Activated naive CD4-positive, alpha-beta T cell treated with anti-CD3 and anti-CD28 coated beads, Interleukin-2, amount 50 U/mL, for 24 hours (primary cell): ENCODE measurements around the gene DPEP3.
"Not testable (repeated sequence)": the region's sequence is repeated elsewhere in the genome, so short reads cannot be mapped to it uniquely, and the experiment has no call there.

Source experiments
- H3K27ac Mint-ChIP-seq: one replicate; pipeline ENCODE4 v1.8.0; 2021; ENCODE audit warnings: mild to moderate bottlenecking, mixed read lengths
- H3K27me3 Mint-ChIP-seq: one replicate; pipeline ENCODE4 v1.8.0; 2021; ENCODE audit warnings: mixed read lengths
- H3K36me3 Mint-ChIP-seq: one replicate; pipeline ENCODE4 v1.8.0; 2021; ENCODE audit warnings: mixed read lengths
- H3K4me1 Mint-ChIP-seq: one replicate; pipeline ENCODE4 v1.8.0; 2021; ENCODE audit warnings: mixed read lengths
- H3K4me3 Mint-ChIP-seq: one replicate; pipeline ENCODE4 v1.8.0; 2021; ENCODE audit warnings: mild to moderate bottlenecking, mixed read lengths
- H3K9me3 Mint-ChIP-seq: one replicate; pipeline ENCODE4 v1.8.0; 2021; ENCODE audit warnings: mixed read lengths

Gene DPEP3

GRCh38 chr16:67944690-67945391, 35.5 kb downstream of the DPEP3 start:
- no peak overlapping the region for H3K4me3 Mint-ChIP-seq
- H3K4me1 Mint-ChIP-seq: peaks cover 19% of the 10 kb centered on the region
- H3K27ac Mint-ChIP-seq: no peak overlapping the region
- peaks cover 2% of the 10 kb centered on the region for H3K36me3 Mint-ChIP-seq
- no peaks in the 10 kb centered on the region for H3K27me3 Mint-ChIP-seq
- H3K9me3 Mint-ChIP-seq: no peaks in the 10 kb centered on the region

DNA sequence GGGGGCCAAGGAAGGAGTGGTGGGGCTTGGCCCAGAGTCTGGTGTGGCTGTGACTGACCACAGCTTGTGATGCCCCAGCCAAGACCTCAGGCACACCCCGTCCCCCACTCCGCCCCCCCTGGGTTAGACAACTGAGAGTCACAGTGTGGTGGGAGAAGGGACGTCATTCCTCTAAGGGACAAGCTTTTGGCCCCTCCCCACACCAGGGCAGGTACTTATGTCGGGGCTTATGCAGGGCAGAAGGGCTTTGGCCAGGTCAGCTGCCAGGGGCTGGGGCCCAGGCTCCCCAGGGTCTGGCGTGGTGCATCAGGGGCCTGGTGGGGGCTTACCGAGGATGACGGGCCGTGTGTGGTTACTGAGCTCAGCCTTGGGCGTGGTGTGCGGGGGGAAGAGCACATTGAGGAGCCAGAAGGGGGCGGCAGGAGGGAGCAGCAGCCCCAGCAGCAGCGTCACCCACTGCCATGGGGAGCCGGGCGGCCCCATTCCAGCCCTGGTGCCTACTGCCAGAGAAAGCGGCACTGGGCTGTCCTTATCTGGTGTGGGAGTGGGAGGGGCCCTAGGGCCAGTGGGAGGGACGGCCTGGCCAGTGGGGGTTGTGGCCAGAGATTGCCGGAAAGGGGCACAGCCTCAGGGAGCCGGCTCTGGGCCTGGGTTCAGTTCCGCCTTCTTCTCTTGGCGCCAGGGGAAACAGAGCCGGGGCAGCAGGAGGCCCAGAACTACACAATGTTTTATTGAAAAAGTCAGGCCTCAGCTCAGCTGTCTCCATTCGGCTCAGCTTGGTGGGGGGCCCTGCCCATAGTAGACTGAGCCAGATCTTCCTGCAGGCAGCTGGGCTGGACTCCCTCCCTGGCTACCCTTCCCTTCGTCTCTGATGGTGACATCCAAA, 36.4 kb downstream of the DPEP3 start, which contains the start of gene LCAT:
TSS of gene LCAT (minus strand) at position 502 of the 886 bp plus-strand sequence. CDS start at position 483, 19 bp downstream.
- H3K36me3 Mint-ChIP-seq: peaks cover 2% of the 10 kb centered on the region
- peaks cover 27% of the 10 kb centered on the region for H3K4me1 Mint-ChIP-seq
- H3K27ac Mint-ChIP-seq: no peak within 1 kb of the TSS
- H3K27me3 Mint-ChIP-seq: no peaks in the 10 kb centered on the region
- H3K9me3 Mint-ChIP-seq: no peaks in the 10 kb centered on the region
- H3K4me3 Mint-ChIP-seq: no peak within 1 kb of the TSS

GRCh38 chr16:67943256-67943618, 37.1 kb downstream of the DPEP3 start:
- peaks cover 1% of the 10 kb centered on the region for H3K36me3 Mint-ChIP-seq
- H3K4me1 Mint-ChIP-seq: peaks cover 29% of the 10 kb centered on the region

DNA sequence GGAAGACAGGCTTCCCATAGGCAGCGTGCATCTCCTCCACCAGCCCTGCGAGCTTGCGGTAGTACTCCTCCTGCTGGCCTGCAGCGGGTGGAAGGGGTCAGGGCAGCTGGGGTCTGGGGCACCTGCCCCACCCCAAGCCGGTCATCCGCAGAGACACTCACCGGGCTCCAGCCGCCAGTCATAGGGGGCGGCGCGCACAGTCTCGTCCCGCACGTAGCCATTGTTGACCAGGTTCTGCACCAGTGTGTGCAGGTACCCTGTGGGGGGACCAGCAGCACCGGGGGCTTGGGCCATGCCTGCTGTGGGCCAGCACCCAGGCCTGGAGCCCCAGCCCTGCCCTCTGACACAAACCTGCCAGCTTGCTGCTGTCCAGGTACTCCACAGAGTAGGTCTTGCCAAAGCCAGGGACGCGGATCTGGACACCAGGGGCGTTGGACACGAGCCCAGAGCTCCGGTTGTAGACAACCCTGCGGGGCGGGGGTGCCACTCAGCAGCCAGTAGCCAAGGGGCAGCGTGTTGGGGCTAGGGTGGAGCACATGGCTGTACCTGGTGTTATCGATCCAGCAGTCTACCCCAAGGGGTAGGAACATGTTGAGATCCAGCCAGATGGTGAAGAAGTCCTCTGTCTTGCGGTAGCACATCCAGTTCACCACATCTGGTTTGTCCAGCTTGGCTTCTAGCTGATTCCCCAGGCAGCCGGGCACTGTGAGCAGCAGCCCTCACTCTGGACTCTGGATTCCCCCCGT, 37.6 kb downstream of the DPEP3 start:
- Mint-ChIP-seq H3K4me3 (no peak overlapping the region), H3K27ac (no peak overlapping the region), H3K4me1 (peaks cover 29% of the 10 kb centered on the region), H3K9me3 (no peaks in the 10 kb centered on the region), H3K36me3 (no peaks in the 10 kb centered on the region), H3K27me3 (no peaks in the 10 kb centered on the region)

More at GRCh38 chr16:67943256-67943618, 37.1 kb downstream of the DPEP3 start:
- Mint-ChIP-seq H3K9me3 (no peaks in the 10 kb centered on the region), H3K27ac (no peak overlapping the region), H3K4me3 (no peak overlapping the region), H3K27me3 (no peaks in the 10 kb centered on the region)

- H3K4me3 Mint-ChIP-seq: no peak overlapping the region
- no peaks in the 10 kb centered on the region for H3K9me3 Mint-ChIP-seq
- H3K36me3 Mint-ChIP-seq: no peaks in the 10 kb centered on the region
- H3K27ac Mint-ChIP-seq: no peak overlapping the region
- H3K27me3 Mint-ChIP-seq: no peaks in the 10 kb centered on the region
- H3K4me1 Mint-ChIP-seq: peaks cover 33% of the 10 kb centered on the region
These were observed 38.1 kb downstream of the DPEP3 start for GRCh38 chr16:67942200-67942509.

DNA sequence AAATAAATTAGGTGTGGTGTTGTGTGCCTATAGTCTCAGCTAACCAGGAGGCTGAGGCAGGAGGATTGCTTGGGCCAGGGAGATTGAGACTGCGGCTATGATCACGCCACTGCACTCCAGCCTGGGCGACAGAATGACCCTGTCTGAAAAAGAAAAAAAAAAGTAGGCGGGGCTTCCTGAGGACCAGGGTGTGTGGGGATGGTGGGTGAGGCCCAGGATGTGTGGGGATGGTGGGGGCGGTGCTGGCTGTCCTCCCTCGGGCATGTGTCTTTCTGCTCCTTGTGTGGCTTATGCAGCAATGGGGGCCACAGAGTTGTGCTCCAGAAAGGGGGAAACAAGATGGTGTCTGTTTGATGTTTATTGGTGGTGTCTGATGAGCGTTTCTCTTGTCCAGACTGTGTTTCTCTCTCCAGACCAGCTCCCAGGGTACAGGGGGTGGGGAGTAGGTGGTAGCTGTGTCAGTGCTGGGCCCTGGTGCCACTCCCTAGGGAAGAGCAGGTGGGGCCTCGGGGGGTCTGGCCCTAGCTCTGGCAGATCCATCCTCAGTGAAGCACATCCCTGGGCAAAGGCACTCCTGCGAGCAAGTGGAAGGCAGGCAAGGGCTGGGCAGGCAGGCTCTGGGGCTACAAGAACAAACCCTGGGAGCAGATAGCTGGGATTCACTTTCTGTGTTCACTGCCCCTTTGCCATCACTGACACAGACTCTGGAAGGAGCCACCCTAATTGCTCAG, 38.7 kb downstream of the DPEP3 start:
- H3K4me1 Mint-ChIP-seq: peaks cover 38% of the 10 kb centered on the region
- H3K4me3 Mint-ChIP-seq: no peak overlapping the region
- no peaks in the 10 kb centered on the region for H3K36me3 Mint-ChIP-seq
- no peak overlapping the region for H3K27ac Mint-ChIP-seq
- no peaks in the 10 kb centered on the region for H3K27me3 Mint-ChIP-seq
- H3K9me3 Mint-ChIP-seq: no peaks in the 10 kb centered on the region

- peaks cover 40% of the 10 kb centered on the region for H3K4me1 Mint-ChIP-seq
- no peaks in the 10 kb centered on the region for H3K9me3 Mint-ChIP-seq
- peak overlapping the region; percentile 84 for H3K27ac Mint-ChIP-seq
- no peak overlapping the region for H3K4me3 Mint-ChIP-seq
- H3K27me3 Mint-ChIP-seq: no peaks in the 10 kb centered on the region
- H3K36me3 Mint-ChIP-seq: peaks cover 3% of the 10 kb centered on the region
These were observed 39.7 kb downstream of the DPEP3 start for GRCh38 chr16:67940446-67941089.

GRCh38 chr16:67939507-67940445, 40.5 kb downstream of the DPEP3 start:
- H3K27me3 Mint-ChIP-seq: no peaks in the 10 kb centered on the region

GRCh38 chr16:67937713-67938112, 42.6 kb downstream of the DPEP3 start:
- H3K36me3 Mint-ChIP-seq, H3K9me3 Mint-ChIP-seq, H3K27ac Mint-ChIP-seq, H3K27me3 Mint-ChIP-seq: not testable (repeated sequence)
- Mint-ChIP-seq H3K4me1 (peaks cover 56% of the 10 kb centered on the region), H3K4me3 (peak overlapping the region; percentile 100)

More at GRCh38 chr16:67939507-67940445, 40.5 kb downstream of the DPEP3 start:
- H3K27ac Mint-ChIP-seq: peak overlapping the region; percentile 84
- H3K4me1 Mint-ChIP-seq: peaks cover 48% of the 10 kb centered on the region
- H3K9me3 Mint-ChIP-seq: no peaks in the 10 kb centered on the region
- peak overlapping the region; percentile 31 for H3K4me3 Mint-ChIP-seq
- H3K36me3 Mint-ChIP-seq: peaks cover 3% of the 10 kb centered on the region

GRCh38 chr16:67936880-67937605, 43.3 kb downstream of the DPEP3 start:
- peaks cover 7% of the 10 kb centered on the region for H3K36me3 Mint-ChIP-seq

GRCh38 chr16:67936124-67936879, 44.0 kb downstream of the DPEP3 start, which contains the start of gene PSMB10:
TSS of gene PSMB10 (minus strand) at chr16:67936850. CDS start at chr16:67936749, 101 bp downstream.
- peak within 1 kb of the TSS; percentile 99 for H3K27ac Mint-ChIP-seq
- H3K27me3 Mint-ChIP-seq: no peaks in the 10 kb centered on the region
- H3K4me3 Mint-ChIP-seq: peak within 1 kb of the TSS; percentile 100
- peaks cover 46% of the 10 kb centered on the region for H3K4me1 Mint-ChIP-seq
- H3K9me3 Mint-ChIP-seq: no peaks in the 10 kb centered on the region
- peaks cover 7% of the 10 kb centered on the region for H3K36me3 Mint-ChIP-seq

More at GRCh38 chr16:67936880-67937605, 43.3 kb downstream of the DPEP3 start:
- Mint-ChIP-seq H3K27me3 (no peaks in the 10 kb centered on the region), H3K4me1 (peaks cover 53% of the 10 kb centered on the region), H3K4me3 (peak overlapping the region; percentile 100), H3K27ac (peak overlapping the region; percentile 99), H3K9me3 (no peaks in the 10 kb centered on the region)

GRCh38 chr16:67935402-67936123, 44.7 kb downstream of the DPEP3 start:
- H3K4me1 Mint-ChIP-seq: peaks cover 45% of the 10 kb centered on the region

More at GRCh38 chr16:67935402-67936123, 44.7 kb downstream of the DPEP3 start:
- Mint-ChIP-seq H3K36me3 (peaks cover 7% of the 10 kb centered on the region), H3K9me3 (no peaks in the 10 kb centered on the region), H3K27ac (peak overlapping the region; percentile 99), H3K27me3 (no peaks in the 10 kb centered on the region), H3K4me3 (peak overlapping the region; percentile 100)
